ENCODE results near the gene RHEB. TPM values are rescaled to one million over a fixed set of nuclear protein-coding genes. Genes with fewer than 3 reads are reported as not detected.

The RHEB gene
- total and polyA plus RNA-seq, 2 donors (not counting 3 experiments of a cell fraction or from before 2014, with no cell fraction given) = 59.4 to 108 TPM

DNA sequence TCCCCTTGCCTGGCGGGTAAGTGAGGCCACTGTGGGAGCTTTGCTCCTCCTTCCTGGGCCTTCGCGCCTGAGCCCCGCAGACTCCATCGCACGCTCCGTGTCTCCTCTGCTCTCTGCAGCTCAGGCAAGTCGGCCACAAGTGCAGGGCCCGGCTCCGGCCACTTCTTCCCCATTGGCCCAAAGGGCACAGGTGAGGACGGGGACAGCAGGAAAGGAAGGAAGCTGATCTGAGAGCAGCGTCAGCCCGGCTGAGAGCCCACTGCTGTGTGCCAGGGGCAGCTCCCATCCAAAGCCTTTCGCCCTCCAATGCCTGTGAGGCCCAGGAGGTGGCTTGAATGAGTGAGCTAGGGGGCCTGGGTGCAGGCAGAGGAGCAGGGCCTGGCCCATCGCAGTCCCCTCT is 33.7 kb upstream of the RHEB start:
- no peak for DNase-seq (ENCODE audit: low read depth, low spot score)
- dilution Hi-C loops (cut with MboI; ENCODE audit: extremely low pct_ligation_motif_present, low sequenced_read_pairs) (no loop called here), intact Hi-C loops (cut with micrococcal nuclease) (no loop called here)
- TF ChIP-seq MYC (IDR thresholded peaks at IDR 0.05; ENCODE audit: low read depth, low read length) (no peak), POLR2A (IDR thresholded peaks at IDR 0.05; ENCODE audit: low read depth, low read length) (no peak), GATA2 (IDR thresholded peaks at IDR 0.05; ENCODE audit: insufficient read depth, insufficient read length, low read depth, low read length) (no peak), POLR2AphosphoS5 (IDR thresholded peaks at IDR 0.05; ENCODE audit: insufficient read depth, low read depth, low read length) (no peak), EZH2 (IDR thresholded peaks at IDR 0.05; ENCODE audit: borderline replicate concordance, low read depth, low read length, severe bottlenecking) (no peak), FOS (IDR thresholded peaks at IDR 0.05; ENCODE audit: borderline replicate concordance, insufficient read depth, low read length) (no peak), JUN (IDR thresholded peaks at IDR 0.05; ENCODE audit: borderline replicate concordance, insufficient read depth, insufficient read length, low read depth) (no peak)
- TF ChIP-seq, protein P1, sequence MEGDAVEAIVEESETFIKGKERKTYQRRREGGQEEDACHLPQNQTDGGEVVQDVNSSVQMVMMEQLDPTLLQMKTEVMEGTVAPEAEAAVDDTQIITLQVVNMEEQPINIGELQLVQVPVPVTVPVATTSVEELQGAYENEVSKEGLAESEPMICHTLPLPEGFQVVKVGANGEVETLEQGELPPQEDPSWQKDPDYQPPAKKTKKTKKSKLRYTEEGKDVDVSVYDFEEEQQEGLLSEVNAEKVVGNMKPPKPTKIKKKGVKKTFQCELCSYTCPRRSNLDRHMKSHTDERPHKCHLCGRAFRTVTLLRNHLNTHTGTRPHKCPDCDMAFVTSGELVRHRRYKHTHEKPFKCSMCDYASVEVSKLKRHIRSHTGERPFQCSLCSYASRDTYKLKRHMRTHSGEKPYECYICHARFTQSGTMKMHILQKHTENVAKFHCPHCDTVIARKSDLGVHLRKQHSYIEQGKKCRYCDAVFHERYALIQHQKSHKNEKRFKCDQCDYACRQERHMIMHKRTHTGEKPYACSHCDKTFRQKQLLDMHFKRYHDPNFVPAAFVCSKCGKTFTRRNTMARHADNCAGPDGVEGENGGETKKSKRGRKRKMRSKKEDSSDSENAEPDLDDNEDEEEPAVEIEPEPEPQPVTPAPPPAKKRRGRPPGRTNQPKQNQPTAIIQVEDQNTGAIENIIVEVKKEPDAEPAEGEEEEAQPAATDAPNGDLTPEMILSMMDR (IDR thresholded peaks at IDR 0.05; ENCODE audit: extremely low read depth in 1 of 2, insufficient read depth in 1 of 2, low read depth in 1 of 2, low read length in 2 of 2) = no peak
- TF ChIP-seq, protein P2, sequence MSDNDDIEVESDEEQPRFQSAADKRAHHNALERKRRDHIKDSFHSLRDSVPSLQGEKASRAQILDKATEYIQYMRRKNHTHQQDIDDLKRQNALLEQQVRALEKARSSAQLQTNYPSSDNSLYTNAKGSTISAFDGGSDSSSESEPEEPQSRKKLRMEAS (IDR thresholded peaks at IDR 0.05; ENCODE audit: insufficient read depth, insufficient read length) = no peak
- no peak overlapping the region for H2AFZ ChIP-seq (ENCODE audit: low read depth, low read length)
- no peaks in the 10 kb centered on the region for H4K20me1 ChIP-seq (replicated peaks; ENCODE audit: control insufficient read depth, extremely low read depth, insufficient read depth, low read length)
- H3K36me3 ChIP-seq (ENCODE audit: control insufficient read depth in 2 of 2, extremely low read depth in 1 of 2, insufficient read depth in 2 of 2, low read length in 2 of 2) = peaks cover 0 to 3% of the 10 kb centered on the region in 2 experiments
- no peak for FAIRE-seq
- H3K27me3 ChIP-seq (ENCODE audit: control insufficient read depth in 2 of 2, insufficient read depth in 2 of 2, low read length in 2 of 2) = no peaks in the 10 kb centered on the region
- BruUV-seq (replicated peaks) = no TSS peak
- H3K4me3 ChIP-seq (replicated peaks in 1 of 3; ENCODE audit: insufficient read depth in 1 of 3, low read depth in 1 of 3, low read length in 3 of 3) = no peak overlapping the region
- H3K4me2 ChIP-seq (ENCODE audit: insufficient read depth, low read length) = no peak overlapping the region
- no peaks in the 10 kb centered on the region for H3K9me3 ChIP-seq (replicated peaks; ENCODE audit: control insufficient read depth, insufficient read depth, low read length)
- no peaks in the 10 kb centered on the region for H3K79me2 ChIP-seq (ENCODE audit: control insufficient read depth, insufficient read depth, low read length)
- no peaks in the 10 kb centered on the region for H3K4me1 ChIP-seq (ENCODE audit: control insufficient read depth, extremely low read depth, insufficient read depth, low read length)
- H3K9me1 ChIP-seq (replicated peaks; ENCODE audit: control insufficient read depth, extremely low read depth, insufficient read depth, low read length) = no peaks in the 10 kb centered on the region
- ChIA-PET CTCF (interaction anchor here (1.2 to 1.4 kb wide), 3 partner anchors 11 to 230 kb away, joined by 3 to 5 read pairs (median 4); no protein-coding TSS in a partner anchor), POLR2A (no interaction called here)
- H3K9ac ChIP-seq (replicated peaks; ENCODE audit: extremely low read depth, insufficient read depth, low read length) = no peak overlapping the region
- no peak overlapping the region for H3K27ac ChIP-seq (ENCODE audit: insufficient read depth, low read depth, low read length)

Data from endothelial cell of umbilical vein (primary cell).